ENCODE measurements around the gene RIPK1.
"Not testable (repeated sequence)": the region's sequence is repeated elsewhere in the genome, so short reads cannot be mapped to it uniquely, and the experiment has no call there.

RIPK1 gene

GRCh38 chr6:3124667-3125066 lies 56.4 kb downstream of the RIPK1 start:
- no peak overlapping the region for H3K4me3 ChIP-seq (ENCODE audit: low read length)
- TF ChIP-seq ZNF274 (IDR thresholded peaks at IDR 0.05; ENCODE audit: low read depth, low read length): no peak

- H3K4me3 ChIP-seq (ENCODE audit: low read length): no peak overlapping the region
- no peak for TF ChIP-seq ZNF274 (IDR thresholded peaks at IDR 0.05; ENCODE audit: low read depth, low read length)
Measured at GRCh38 chr6:3125815-3126214, 57.5 kb downstream of the RIPK1 start.

- no peak for TF ChIP-seq ZNF274 (IDR thresholded peaks at IDR 0.05; ENCODE audit: low read depth, low read length)
- H3K4me3 ChIP-seq (ENCODE audit: low read length): no peak overlapping the region
Measured at GRCh38 chr6:3128356-3129108, 60.2 kb downstream of the RIPK1 start.

- H3K4me3 ChIP-seq (ENCODE audit: low read length): no peak overlapping the region
- TF ChIP-seq ZNF274 (IDR thresholded peaks at IDR 0.05; ENCODE audit: low read depth, low read length): no peak
Measured at GRCh38 chr6:3131695-3132094, 63.4 kb downstream of the RIPK1 start.

- TF ChIP-seq ZNF274 (IDR thresholded peaks at IDR 0.05; ENCODE audit: low read depth, low read length): no peak
- H3K4me3 ChIP-seq (ENCODE audit: low read length): no peak overlapping the region
Measured at GRCh38 chr6:3133515-3133914, 65.2 kb downstream of the RIPK1 start.

- no peak overlapping the region for H3K4me3 ChIP-seq (ENCODE audit: low read length)
- TF ChIP-seq ZNF274 (IDR thresholded peaks at IDR 0.05; ENCODE audit: low read depth, low read length): no peak
Measured at GRCh38 chr6:3135668-3136291, 67.5 kb downstream of the RIPK1 start.

- H3K4me3 ChIP-seq (ENCODE audit: low read length): no peak overlapping the region
- no peak for TF ChIP-seq ZNF274 (IDR thresholded peaks at IDR 0.05; ENCODE audit: low read depth, low read length)
Measured at GRCh38 chr6:3136292-3137011, 68.2 kb downstream of the RIPK1 start.

- no peak overlapping the region for H3K4me3 ChIP-seq (ENCODE audit: low read length)
- no peak for TF ChIP-seq ZNF274 (IDR thresholded peaks at IDR 0.05; ENCODE audit: low read depth, low read length)
Measured at GRCh38 chr6:3137057-3137777, 68.9 kb downstream of the RIPK1 start.

GRCh38 chr6:3137873-3138272 lies 69.6 kb downstream of the RIPK1 start:
- not testable (repeated sequence) for H3K4me3 ChIP-seq (ENCODE audit: low read length)

GRCh38 chr6:3138341-3138740 lies 70.0 kb downstream of the RIPK1 start:
- H3K4me3 ChIP-seq (ENCODE audit: low read length): no peak overlapping the region
- no peak for TF ChIP-seq ZNF274 (IDR thresholded peaks at IDR 0.05; ENCODE audit: low read depth, low read length)

- no peak for TF ChIP-seq ZNF274 (IDR thresholded peaks at IDR 0.05; ENCODE audit: low read depth, low read length)
- H3K4me3 ChIP-seq (ENCODE audit: low read length): no peak overlapping the region
Measured at GRCh38 chr6:3139090-3139903, 71.0 kb downstream of the RIPK1 start.

- no peak for TF ChIP-seq ZNF274 (IDR thresholded peaks at IDR 0.05; ENCODE audit: low read depth, low read length)
- no peak overlapping the region for H3K4me3 ChIP-seq (ENCODE audit: low read length)
Measured at GRCh38 chr6:3140201-3140600, 71.9 kb downstream of the RIPK1 start.

- TF ChIP-seq ZNF274 (IDR thresholded peaks at IDR 0.05; ENCODE audit: low read depth, low read length): no peak
- H3K4me3 ChIP-seq (ENCODE audit: low read length): no peak overlapping the region
Measured at GRCh38 chr6:3142536-3142935, 74.2 kb downstream of the RIPK1 start.

GRCh38 chr6:3143158-3143557 lies 74.9 kb downstream of the RIPK1 start:
- no peak overlapping the region for H3K4me3 ChIP-seq (ENCODE audit: low read length)
- no peak for TF ChIP-seq ZNF274 (IDR thresholded peaks at IDR 0.05; ENCODE audit: low read depth, low read length)

Measured in GM08714 (cell line).